ENCODE measurements around the gene SOCS6.
"Not testable (repeated sequence)": the region's sequence is repeated elsewhere in the genome, so short reads cannot be mapped to it uniquely, and the experiment has no call there.

The SOCS6 gene

DNA sequence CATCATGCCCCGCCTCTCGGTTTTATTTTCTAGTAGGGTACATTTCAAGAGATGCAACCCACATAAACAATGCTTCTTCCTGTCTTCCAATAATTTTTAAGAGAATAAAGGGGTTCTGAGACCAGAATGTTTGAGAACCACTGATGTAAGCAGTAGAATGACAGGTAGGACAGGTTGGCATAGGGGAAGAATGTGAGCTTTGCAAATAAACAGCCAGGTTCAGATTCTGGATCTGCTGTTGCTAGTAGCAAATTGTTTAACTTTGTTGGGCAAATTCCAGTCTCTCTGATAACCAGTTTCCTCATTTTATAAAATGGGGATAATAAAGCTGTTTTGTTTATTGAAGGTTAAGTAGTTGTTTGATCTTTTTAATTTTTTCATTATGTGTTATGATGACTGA, 32.8 kb downstream of the SOCS6 start:
- no peak for DNase-seq (ENCODE audit: low read depth in 4 of 4, low spot score in 1 of 4)

DNA sequence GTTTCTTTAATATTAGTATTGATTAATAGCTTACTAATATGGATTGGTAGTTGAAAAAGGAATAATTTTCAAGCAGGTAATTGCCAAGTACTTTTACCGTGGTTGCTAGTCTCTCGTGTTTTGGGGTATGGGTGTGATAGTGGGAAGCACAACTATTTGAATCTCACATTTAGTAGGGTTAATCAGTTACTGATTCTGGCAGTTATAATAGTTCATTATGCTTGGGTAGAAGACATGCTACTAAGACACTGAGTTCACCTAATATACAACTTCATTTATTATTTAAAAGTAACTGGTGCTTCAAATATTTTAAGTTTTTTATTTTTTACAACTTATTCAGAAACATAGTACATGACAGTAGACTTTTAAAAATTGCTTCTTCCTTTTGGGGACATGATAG, 33.5 kb downstream of the SOCS6 start:
- DNase-seq (ENCODE audit: low read depth in 4 of 4, low spot score in 1 of 4), result no peak

DNA sequence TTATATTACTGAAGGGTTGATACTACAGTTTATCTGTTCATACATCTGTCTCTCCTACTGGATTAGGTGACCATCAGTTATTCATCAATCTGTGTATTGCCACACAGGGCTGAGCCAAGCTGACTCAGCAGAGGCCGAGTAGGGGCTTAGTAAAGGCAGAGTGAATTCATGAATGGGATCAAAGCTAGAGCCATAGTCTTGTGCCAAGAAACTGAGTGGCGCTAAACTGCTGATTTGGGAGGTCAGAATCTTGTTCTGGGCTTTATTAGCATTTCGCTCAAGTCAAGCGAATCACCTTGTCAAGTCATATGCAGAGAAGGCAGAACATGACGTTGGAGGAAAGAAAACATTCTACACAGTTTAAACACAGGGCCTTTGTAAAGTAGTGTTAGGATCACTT, 34.1 kb downstream of the SOCS6 start:
- no peak for DNase-seq (ENCODE audit: low read depth in 4 of 4, low spot score in 1 of 4)

DNA sequence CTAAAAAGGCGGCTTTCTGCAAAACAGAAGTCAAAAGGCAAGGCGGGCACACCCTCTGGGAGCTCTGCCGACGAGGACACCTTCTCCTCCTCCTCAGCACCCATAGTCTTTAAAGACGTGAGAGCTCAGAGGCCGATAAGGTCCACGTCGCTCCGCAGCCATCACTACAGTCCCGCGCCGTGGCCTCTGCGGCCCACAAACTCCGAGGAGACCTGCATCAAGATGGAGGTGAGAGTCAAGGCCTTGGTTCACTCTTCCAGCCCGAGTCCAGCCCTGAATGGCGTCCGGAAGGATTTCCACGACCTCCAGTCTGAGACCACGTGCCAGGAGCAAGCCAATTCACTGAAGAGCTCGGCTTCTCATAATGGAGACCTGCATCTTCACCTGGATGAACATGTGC, 36.1 kb downstream of the SOCS6 start:
- no peak for DNase-seq (ENCODE audit: low read depth in 4 of 4, low spot score in 1 of 4)

GRCh38 chr18:70326255-70326654, 37.4 kb downstream of the SOCS6 start:
- DNase-seq (ENCODE audit: low read depth in 4 of 4, low spot score in 1 of 4), result no peak

GRCh38 chr18:70328169-70328568, 39.3 kb downstream of the SOCS6 start:
- DNase-seq (ENCODE audit: low read depth in 4 of 4, low spot score in 1 of 4), result no peak

GRCh38 chr18:70329071-70329470, 40.2 kb downstream of the SOCS6 start:
- DNase-seq (ENCODE audit: low read depth in 4 of 4, low spot score in 1 of 4), result no peak

DNA sequence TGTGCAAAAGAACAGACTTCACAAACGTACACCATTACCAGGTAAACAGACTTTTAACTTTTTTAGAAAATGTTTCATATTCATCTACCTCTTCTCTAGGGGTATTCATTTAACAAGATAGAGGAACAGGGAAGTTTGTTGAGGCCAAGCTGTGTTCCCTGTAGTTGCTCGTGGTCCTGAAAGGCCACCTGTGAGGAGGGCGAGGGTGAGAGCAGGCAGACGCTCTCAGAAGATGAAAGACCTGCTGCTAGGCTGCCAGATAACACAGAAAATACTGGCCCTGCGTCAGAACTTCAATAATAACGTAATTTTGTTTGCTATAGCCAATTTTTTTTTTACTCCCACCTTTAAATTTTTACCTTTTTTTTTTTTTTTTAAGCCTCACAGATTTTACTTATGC, 42.0 kb downstream of the SOCS6 start:
- no peak for DNase-seq (ENCODE audit: low read depth in 4 of 4, low spot score in 1 of 4)

- DNase-seq (ENCODE audit: low read depth in 4 of 4, low spot score in 1 of 4), result no peak
Observed at GRCh38 chr18:70331456-70332097, 42.7 kb downstream of the SOCS6 start.

GRCh38 chr18:70332694-70333093, 43.8 kb downstream of the SOCS6 start:
- no peak for DNase-seq (ENCODE audit: low read depth in 4 of 4, low spot score in 1 of 4)

DNA sequence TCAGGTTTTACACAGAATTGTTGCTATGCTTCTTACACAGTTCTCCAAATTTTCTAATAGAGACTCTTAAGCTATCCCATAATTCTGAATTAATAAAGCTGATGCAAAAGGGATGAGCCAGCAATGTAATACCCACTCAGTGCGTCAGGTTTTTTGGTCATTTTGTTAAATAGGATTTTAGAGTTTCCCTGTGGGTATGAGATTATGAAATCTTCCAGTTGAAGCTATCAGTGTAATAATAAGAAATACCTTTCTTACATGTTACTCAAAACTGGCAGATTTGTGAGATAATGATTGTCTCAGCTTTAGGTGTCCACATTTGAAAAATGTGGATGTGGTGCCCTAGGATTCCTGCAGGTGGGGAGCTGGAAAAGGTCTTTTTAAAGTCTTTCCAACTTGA, 44.5 kb downstream of the SOCS6 start:
- no peak for DNase-seq (ENCODE audit: low read depth in 4 of 4, low spot score in 1 of 4)

DNA sequence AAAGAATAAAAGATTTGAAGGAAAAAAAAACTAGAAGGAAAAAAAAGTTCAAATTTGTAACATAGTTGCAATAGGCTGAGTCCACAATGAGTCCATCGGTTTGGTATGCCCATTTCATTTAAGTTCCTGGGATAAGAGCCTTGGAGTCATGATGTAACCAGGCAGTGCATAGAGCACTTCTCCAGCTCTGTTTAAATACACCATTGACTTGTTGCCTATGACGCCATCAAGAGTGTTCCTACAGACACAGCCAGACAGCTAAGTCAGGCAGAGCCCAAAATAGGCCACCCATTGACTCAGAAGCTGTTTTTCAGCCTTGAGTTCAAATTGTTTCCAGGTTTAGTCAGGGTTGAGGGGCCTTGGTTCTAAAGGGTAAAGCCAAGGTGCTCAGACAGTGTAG, 44.9 kb downstream of the SOCS6 start:
- DNase-seq (ENCODE audit: low read depth in 4 of 4, low spot score in 1 of 4), result no peak

GRCh38 chr18:70334264-70334663, 45.4 kb downstream of the SOCS6 start:
- no peak for DNase-seq (ENCODE audit: low read depth in 4 of 4, low spot score in 1 of 4)

DNA sequence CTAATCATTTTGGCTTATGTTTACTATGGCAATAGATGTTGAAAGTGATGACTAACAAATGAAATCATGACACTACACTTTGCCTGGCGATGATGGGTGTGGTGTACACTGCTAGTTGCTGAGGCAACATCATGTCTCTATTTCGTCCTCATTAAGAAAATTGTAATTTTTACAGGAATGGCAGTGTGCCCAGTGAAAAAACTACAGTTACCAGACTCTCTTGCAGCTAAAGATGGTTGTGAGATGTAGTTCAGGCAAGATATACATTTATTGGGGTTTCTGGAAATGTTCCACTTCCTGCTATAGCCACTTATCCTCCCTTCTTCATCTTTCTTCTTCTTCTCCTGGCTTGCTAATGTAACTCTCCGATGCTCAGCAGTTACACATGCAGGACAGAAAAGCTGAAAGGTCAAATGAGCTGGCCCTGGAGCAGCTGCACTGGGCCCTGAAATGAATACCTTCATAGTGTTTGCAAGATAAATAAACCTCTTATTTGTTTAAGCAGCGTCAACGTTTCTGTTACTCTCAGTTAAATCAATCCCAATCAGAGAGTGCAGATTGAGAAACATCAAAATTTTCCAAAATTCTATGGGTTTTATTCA, 46.0 kb downstream of the SOCS6 start:
- no peak for DNase-seq (ENCODE audit: low read depth in 4 of 4, low spot score in 1 of 4)

- DNase-seq (ENCODE audit: low read depth in 4 of 4, low spot score in 1 of 4), result no peak
Observed at GRCh38 chr18:70335892-70336726, 47.3 kb downstream of the SOCS6 start.

DNA sequence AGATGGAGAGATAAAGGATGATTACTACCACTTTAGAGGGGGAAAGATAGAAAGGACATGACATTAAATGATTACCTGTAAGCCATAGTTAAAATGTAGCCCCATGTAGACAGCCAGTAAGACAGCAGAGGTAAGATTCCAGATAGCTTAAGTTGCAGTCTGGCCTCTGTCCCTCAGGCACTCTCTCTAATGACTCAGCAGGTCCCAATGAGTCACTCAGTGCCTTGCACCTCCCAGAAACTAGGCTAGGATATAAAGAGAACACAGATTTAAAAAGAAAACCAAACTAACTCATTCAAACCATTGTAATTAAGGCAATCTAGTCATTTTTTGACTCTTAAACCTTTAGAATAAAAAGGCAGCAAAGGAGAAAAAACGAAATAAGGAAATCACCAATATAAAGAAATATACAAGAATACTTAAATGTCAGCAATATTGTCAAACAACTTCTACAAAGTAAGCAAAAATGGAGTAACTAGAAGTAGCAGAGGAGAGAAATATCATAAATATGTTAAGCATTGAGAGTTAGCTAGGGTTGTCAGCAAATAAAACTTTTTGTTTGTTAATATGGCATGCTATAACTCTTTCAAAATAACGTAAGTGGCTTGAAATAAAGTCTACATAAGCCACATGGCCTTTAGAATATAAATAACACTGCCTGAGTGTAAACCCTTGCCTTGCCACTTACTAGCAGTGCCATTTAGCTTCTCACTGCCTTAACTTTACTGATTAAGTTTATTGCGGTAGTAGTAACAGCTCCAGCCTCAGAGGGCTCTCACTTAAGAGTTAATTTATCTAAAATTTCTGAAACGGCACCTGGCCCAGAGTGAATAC, 48.5 kb downstream of the SOCS6 start:
- no peak for DNase-seq (ENCODE audit: low read depth in 4 of 4, low spot score in 1 of 4)

- DNase-seq (ENCODE audit: low read depth in 4 of 4, low spot score in 1 of 4), result no peak
Observed at GRCh38 chr18:70338890-70339289, 50.0 kb downstream of the SOCS6 start.

GRCh38 chr18:70339915-70340314, 51.1 kb downstream of the SOCS6 start:
- no peak for DNase-seq (ENCODE audit: low read depth in 4 of 4, low spot score in 1 of 4)

GRCh38 chr18:70348481-70348880, 59.6 kb downstream of the SOCS6 start:
- not testable (repeated sequence) for DNase-seq (ENCODE audit: low read depth in 4 of 4, low spot score in 1 of 4)

- no peak for DNase-seq (ENCODE audit: low read depth in 4 of 4, low spot score in 1 of 4)
Observed at GRCh38 chr18:70349316-70349715, 60.5 kb downstream of the SOCS6 start.

DNA sequence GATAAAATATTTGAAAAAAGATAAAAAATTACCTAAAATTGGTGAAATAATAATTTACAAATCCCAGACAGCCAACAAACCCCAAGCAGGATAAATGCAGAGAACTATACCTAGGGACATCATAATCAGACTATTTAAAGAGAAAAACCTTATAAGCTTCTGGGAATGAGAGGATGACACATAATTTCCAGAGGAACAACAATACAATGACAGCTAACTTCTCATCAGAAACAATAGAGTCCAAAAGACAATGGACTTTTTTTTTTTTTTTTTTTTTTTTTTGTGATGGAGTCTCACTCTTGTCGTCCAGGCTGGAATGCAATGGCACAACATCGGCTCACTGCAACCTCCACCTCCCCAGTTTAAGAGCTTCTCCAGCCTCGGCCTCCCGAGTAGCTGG, 65.2 kb downstream of the SOCS6 start:
- DNase-seq (ENCODE audit: low read depth in 4 of 4, low spot score in 1 of 4), result no peak

DNA sequence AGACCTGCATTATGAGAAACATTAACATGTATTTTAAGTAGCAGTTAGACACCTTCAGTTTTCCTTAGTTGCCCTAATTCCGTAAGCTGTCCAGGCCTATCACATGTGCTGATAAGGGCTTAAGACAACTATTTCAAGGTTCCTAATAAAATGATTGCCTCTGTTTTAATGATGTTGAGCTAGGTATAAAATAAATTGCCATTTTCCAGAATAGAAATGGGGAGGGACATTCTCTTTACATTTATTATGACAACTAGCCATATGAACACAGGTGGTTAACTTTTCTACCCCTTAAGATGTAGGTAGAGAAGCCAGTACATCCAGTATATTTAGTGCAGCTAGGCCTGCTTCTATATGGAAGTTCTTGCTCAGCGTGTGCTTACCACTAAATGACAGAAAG, 65.9 kb downstream of the SOCS6 start:
- DNase-seq (ENCODE audit: low read depth in 4 of 4, low spot score in 1 of 4), result no peak

Measured in stimulated activated CD4-positive, alpha-beta T cell treated with anti-CD3 and anti-CD28 coated beads, Interleukin-1b, Interleukin-23, amount 100 ng/mL, for 24 hours (primary cell).